Naive thymus-derived CD4-positive, alpha-beta T cell (primary cell): ENCODE results near the gene GABRG3. TPM values are rescaled to one million over a fixed set of nuclear protein-coding genes. Genes with fewer than 3 reads are reported as not detected.

Experiments used
- ATAC-seq: fragments of 150-1000 bp; cut with Tn5 transposase; 2 replicates; pipeline ENCODE4 v1.10.0; 2021; ENCODE audit warnings: mild to moderate bottlenecking, moderate library complexity
- CTCF ChIA-PET: fragments of 350-600 bp; sonication (Branson Sonifier 250); formaldehyde crosslinking; loops from one replicate; lab custom pipeline; 2021; ENCODE audit warnings: antibody characterized with exemption; lab: Charles Lee
- POLR2A ChIA-PET: fragments of 350-600 bp; sonication (Branson Sonifier 250); formaldehyde crosslinking; loops from one replicate; lab custom pipeline; 2021; ENCODE audit warnings: antibody characterized with exemption, inconsistent platforms; lab: Charles Lee
- DNase-seq, 9 donors: peaks; one replicate each; pipeline versions ENCODE4 v3.0.0 to v3.0.0-alpha.2; 2020 to 2022; ENCODE audit warnings: mixed read lengths in 1 of 9
- H3K27ac ChIP-seq: one replicate; pipeline ENCODE4 v1.7.0; 2013; ENCODE audit warnings: mild to moderate bottlenecking, low read depth, low read length, moderate library complexity
- H3K27me3 ChIP-seq, 2 donors: one replicate each; pipeline ENCODE4 v1.7.0; 2013; ENCODE audit warnings: low read length in 2 of 2, mild to moderate bottlenecking in 2 of 2, moderate library complexity in 2 of 2; ENCODE audit not compliant: control insufficient read depth in 2 of 2, insufficient read depth in 2 of 2
- H3K36me3 ChIP-seq, 3 experiments: 1 replicate in 2 of 3; 2 replicates in 1 of 3; pipeline ENCODE4 v1.7.0; 2013; ENCODE audit warnings: low read length in 3 of 3, mild to moderate bottlenecking in 3 of 3, moderate library complexity in 1 of 3; ENCODE audit not compliant: insufficient read depth in 3 of 3, control insufficient read depth in 2 of 3
- H3K4me1 ChIP-seq, 2 donors: one replicate each; pipeline ENCODE4 v1.7.0; 2013; ENCODE audit warnings: low read length in 2 of 2, mild to moderate bottlenecking in 2 of 2, moderate library complexity in 1 of 2; ENCODE audit not compliant: control insufficient read depth in 2 of 2, insufficient read depth in 2 of 2
- H3K4me3 ChIP-seq: 2 replicates; pipeline ENCODE4 v1.7.0; 2013; ENCODE audit warnings: mild to moderate bottlenecking, low read length
- H3K9me3 ChIP-seq, 3 experiments: 1 replicate in 2 of 3; 2 replicates in 1 of 3; pipeline ENCODE4 v1.7.0; 2013; ENCODE audit warnings: low read length in 3 of 3; ENCODE audit not compliant: control insufficient read depth in 2 of 3
- H3K27ac Mint-ChIP-seq, 9 donors: one replicate each; pipeline ENCODE4 v1.8.0; 2020 to 2022; ENCODE audit warnings: mixed read lengths in 9 of 9, mild to moderate bottlenecking in 8 of 9, moderate library complexity in 5 of 9, inconsistent platforms in 2 of 9
- H3K27me3 Mint-ChIP-seq, 5 donors: one replicate each; pipeline ENCODE4 v1.8.0; 2021 to 2022; ENCODE audit warnings: mixed read lengths in 5 of 5, mild to moderate bottlenecking in 1 of 5
- H3K36me3 Mint-ChIP-seq, 5 donors: one replicate each; pipeline ENCODE4 v1.8.0; 2020 to 2022; ENCODE audit warnings: mixed read lengths in 5 of 5, mild to moderate bottlenecking in 3 of 5, inconsistent platforms in 1 of 5
- H3K4me1 Mint-ChIP-seq, 7 donors: one replicate each; pipeline ENCODE4 v1.8.0; 2020 to 2022; ENCODE audit warnings: mixed read lengths in 7 of 7, mild to moderate bottlenecking in 3 of 7, inconsistent platforms in 1 of 7
- H3K4me3 Mint-ChIP-seq, 10 donors: one replicate each; pipeline ENCODE4 v1.8.0; 2020 to 2022; ENCODE audit warnings: mild to moderate bottlenecking in 10 of 10, mixed read lengths in 10 of 10, moderate library complexity in 6 of 10, inconsistent platforms in 2 of 10
- H3K9me3 Mint-ChIP-seq, 11 donors: one replicate each; pipeline ENCODE4 v1.8.0; 2020 to 2022; ENCODE audit warnings: mixed read lengths in 11 of 11, mild to moderate bottlenecking in 4 of 11, inconsistent platforms in 1 of 11, moderate library complexity in 1 of 11
- intact Hi-C, 2 donors: fragments of 100-400 bp; cut with micrococcal nuclease; formaldehyde crosslinking; loops; one replicate each; pipeline ENCODE4 v1.15.1; 2023
- polyA plus RNA-seq, 2 donors: library from polyadenylated mRNA; unstranded; fragments of 300-500 nt; fragmentation: Illumina TruSeq; gene quantifications; one replicate each; pipeline ENCODE4 v1.2.3, GENCODE V29; 2021
- total RNA-seq, 6 experiments: library from RNA in 5 of 6; stranded (reverse) in 5 of 6; gene quantifications; 1 replicate in 5 of 6; 2 replicates in 1 of 6; pipeline ENCODE4 v1.2.3 and lab custom pipeline; 2021 to 2026

Gene GABRG3
- total and polyA plus RNA-seq, 7 experiments from 2014 or later = not detected

DNA sequence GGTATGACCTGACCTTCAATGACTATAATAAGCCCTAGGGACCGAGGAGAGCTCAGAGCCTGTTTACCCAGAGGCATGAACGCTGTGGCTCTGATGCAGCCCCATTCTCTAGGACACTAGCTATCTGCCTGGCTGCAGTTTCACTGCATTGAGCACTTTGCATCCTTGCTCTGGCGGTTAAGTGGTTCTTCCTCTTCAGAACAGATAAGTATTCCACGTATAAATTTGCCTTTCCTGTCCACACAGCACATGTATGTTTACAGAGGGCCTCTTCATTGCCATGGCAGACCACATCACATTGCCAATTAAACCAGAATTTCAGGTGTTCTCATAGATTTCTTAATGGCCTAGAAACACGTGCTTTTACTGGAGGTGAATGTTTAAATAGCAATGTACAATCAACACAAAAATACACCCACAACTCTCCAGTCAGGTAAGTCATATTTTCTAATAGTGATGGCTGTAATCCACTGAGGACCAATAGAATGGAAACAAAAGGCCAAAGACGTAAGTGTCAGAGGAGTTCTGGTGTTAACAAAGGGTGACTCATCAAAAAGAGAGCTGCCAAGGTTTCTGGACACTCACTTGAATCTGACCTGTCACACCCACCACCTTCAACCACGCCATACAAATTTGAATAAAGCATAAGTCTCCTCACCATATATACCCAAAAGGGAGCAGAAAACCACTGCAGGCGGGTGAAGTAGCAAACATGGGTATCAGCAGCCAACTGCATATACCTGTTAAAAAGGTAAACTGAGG is 574.7 kb downstream of the GABRG3 start:
- ChIA-PET CTCF (no interaction called here), POLR2A (no interaction called here)
- DNase-seq (no peak), ATAC-seq (no peak)
- H3K27me3 Mint-ChIP-seq = no peaks in the 10 kb centered on the region
- peaks cover 0 to 15% (median 7%) of the 10 kb centered on the region in 11 donors for H3K9me3 Mint-ChIP-seq
- no peaks in the 10 kb centered on the region for H3K9me3 ChIP-seq
- peaks cover 0 to 3% (median 0%) of the 10 kb centered on the region in 7 donors for H3K4me1 Mint-ChIP-seq
- no peak overlapping the region for H3K27ac Mint-ChIP-seq
- no peaks in the 10 kb centered on the region for H3K4me1 ChIP-seq
- H3K36me3 Mint-ChIP-seq = peaks cover 0 to 3% (median 0%) of the 10 kb centered on the region in 5 donors
- no peak overlapping the region for H3K4me3 Mint-ChIP-seq
- no peak overlapping the region for H3K27ac ChIP-seq
- no peak overlapping the region for H3K4me3 ChIP-seq
- intact Hi-C loops = no loop called here
- no peaks in the 10 kb centered on the region for H3K36me3 ChIP-seq
- no peaks in the 10 kb centered on the region for H3K27me3 ChIP-seq

DNA sequence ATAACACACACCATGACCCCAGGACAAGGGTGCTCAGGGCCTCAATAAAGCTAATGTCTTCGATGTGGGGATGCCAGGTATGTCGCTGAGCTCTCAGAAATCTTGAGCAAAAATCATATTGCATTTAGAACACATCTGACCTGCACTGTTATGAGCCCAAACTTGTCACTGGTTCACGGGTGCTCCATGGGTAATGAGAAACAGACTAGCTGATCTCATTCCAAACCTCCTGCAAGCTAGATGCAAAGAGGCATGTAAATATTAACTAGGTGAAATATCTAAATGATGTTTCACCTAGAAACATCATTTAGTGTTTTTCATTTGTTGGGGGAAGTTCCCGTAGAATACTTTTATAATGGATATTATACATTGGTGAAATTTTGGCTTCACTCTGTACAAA is 578.8 kb downstream of the GABRG3 start:
- H3K36me3 Mint-ChIP-seq = no peaks in the 10 kb centered on the region
- H3K9me3 Mint-ChIP-seq = peaks cover 1 to 22% (median 5%) of the 10 kb centered on the region in 11 donors
- Histone ChIP-seq H3K4me3 (no peak overlapping the region), H3K27me3 (no peaks in the 10 kb centered on the region), H3K4me1 (no peaks in the 10 kb centered on the region), H3K9me3 (no peaks in the 10 kb centered on the region), H3K27ac (no peak overlapping the region), H3K36me3 (no peaks in the 10 kb centered on the region)
- ChIA-PET CTCF (no interaction called here), POLR2A (no interaction called here)
- no peak overlapping the region for H3K4me3 Mint-ChIP-seq
- DNase-seq (no peak), ATAC-seq (no peak)
- intact Hi-C loops = no loop called here
- H3K27me3 Mint-ChIP-seq = no peaks in the 10 kb centered on the region
- H3K27ac Mint-ChIP-seq = no peak overlapping the region
- no peaks in the 10 kb centered on the region for H3K4me1 Mint-ChIP-seq

DNA sequence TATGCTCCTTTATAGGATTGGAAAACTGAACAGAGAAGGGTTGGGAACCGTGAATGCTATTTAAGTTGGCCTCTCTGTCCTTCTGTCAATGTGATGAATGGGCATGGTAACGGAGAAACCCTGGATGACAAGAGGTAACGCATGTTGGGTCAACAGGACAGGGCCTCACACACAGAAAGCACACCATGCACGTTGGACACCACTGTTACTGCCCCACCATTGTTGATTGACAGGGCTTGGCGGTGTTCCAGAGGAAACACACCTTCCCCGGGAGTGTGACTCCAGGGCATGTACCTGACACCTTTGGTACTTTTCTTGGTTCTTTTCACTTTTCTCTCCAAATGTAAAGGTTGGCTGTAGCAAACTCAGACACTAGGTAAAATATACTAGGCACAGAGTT is 579.7 kb downstream of the GABRG3 start:
- H3K27ac Mint-ChIP-seq = no peak overlapping the region
- Histone ChIP-seq H3K36me3 (no peaks in the 10 kb centered on the region), H3K9me3 (peaks cover 0 to 5% (median 0%) of the 10 kb centered on the region in 3 experiments), H3K27ac (no peak overlapping the region), H3K4me3 (no peak overlapping the region), H3K27me3 (no peaks in the 10 kb centered on the region), H3K4me1 (no peaks in the 10 kb centered on the region)
- no peak overlapping the region for H3K4me3 Mint-ChIP-seq
- CTCF ChIA-PET = no interaction called here
- no peak for DNase-seq
- intact Hi-C loops = no loop called here
- POLR2A ChIA-PET = no interaction called here
- no peaks in the 10 kb centered on the region for H3K27me3 Mint-ChIP-seq
- H3K9me3 Mint-ChIP-seq = peaks cover 1 to 23% (median 8%) of the 10 kb centered on the region in 11 donors
- H3K4me1 Mint-ChIP-seq = no peaks in the 10 kb centered on the region
- ATAC-seq = no peak
- H3K36me3 Mint-ChIP-seq = no peaks in the 10 kb centered on the region

DNA sequence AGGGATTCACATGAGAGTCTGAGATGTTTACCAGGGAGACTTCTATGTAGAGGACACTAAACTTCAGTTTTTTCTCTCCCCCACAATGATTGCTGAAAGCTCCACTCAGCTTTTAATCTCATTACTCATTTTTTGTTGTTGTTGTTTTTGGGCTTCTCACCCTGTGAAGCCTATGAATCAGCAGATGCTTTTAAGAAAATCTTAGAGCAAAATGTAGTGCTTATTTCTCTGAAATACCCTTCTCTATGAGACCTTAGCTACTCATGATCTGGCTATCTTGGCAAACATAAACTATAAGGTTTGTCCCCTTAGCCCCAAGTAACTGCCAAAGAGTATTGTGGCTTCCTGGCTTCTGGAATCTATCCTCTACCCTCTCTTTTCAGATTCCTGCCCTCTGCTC is 590.8 kb downstream of the GABRG3 start:
- Mint-ChIP-seq H3K9me3 (peaks cover 3 to 45% (median 12%) of the 10 kb centered on the region in 11 donors), H3K36me3 (peaks cover 0 to 3% (median 0%) of the 10 kb centered on the region in 5 donors), H3K27ac (no peak overlapping the region), H3K4me1 (no peaks in the 10 kb centered on the region), H3K27me3 (no peaks in the 10 kb centered on the region), H3K4me3 (no peak overlapping the region)
- CTCF ChIA-PET = no interaction called here
- H3K4me1 ChIP-seq = no peaks in the 10 kb centered on the region
- no peak overlapping the region for H3K4me3 ChIP-seq
- DNase-seq = no peak
- no peak overlapping the region for H3K27ac ChIP-seq
- H3K27me3 ChIP-seq = no peaks in the 10 kb centered on the region
- no peaks in the 10 kb centered on the region for H3K36me3 ChIP-seq
- peaks cover 0 to 4% (median 0%) of the 10 kb centered on the region in 3 experiments for H3K9me3 ChIP-seq
- POLR2A ChIA-PET = no interaction called here
- ATAC-seq = no peak
- intact Hi-C loops = no loop called here

DNA sequence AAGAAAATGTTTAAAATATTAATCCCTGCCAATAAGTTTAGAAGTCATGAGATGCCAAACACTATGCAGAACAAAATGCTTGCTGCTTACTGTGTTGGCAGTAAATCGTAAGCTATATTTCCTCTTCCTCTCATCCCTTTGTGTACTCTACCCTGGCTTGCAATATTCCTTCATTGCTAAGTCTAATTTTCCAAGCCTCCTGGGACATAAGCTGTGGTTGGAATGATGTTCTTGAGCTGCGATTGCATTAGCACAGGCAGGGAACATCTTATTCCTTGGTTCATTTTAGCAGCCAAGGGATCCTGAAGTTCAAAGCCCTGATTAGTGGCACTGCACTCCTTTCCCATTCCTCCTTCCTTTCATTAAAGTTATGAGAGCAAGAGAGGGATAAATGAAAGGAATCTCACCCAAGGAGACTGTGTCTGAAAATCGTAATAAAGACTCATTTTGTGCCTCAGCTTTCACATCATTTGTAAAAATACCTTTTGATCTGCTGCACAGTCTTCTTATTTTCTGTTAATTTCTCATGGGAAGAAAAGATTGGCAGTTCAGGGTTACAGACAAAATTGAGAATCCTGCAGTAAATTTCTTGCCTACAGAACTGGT is 592.9 kb downstream of the GABRG3 start:
- ATAC-seq (no peak), DNase-seq (no peak)
- no peaks in the 10 kb centered on the region for H3K4me1 Mint-ChIP-seq
- H3K36me3 Mint-ChIP-seq = peaks cover 0 to 3% (median 0%) of the 10 kb centered on the region in 5 donors
- Histone ChIP-seq H3K27me3 (no peaks in the 10 kb centered on the region), H3K27ac (no peak overlapping the region), H3K4me3 (no peak overlapping the region), H3K4me1 (no peaks in the 10 kb centered on the region), H3K9me3 (peaks cover 0 to 4% (median 0%) of the 10 kb centered on the region in 3 experiments), H3K36me3 (no peaks in the 10 kb centered on the region)
- no peak overlapping the region for H3K4me3 Mint-ChIP-seq
- CTCF ChIA-PET = interaction anchor here (0.8 kb wide), 1 partner anchor 20 kb away, joined by 3 read pairs; no protein-coding TSS in a partner anchor
- intact Hi-C loops = no loop called here
- POLR2A ChIA-PET = no interaction called here
- H3K27ac Mint-ChIP-seq = no peak overlapping the region
- H3K9me3 Mint-ChIP-seq = peaks cover 3 to 45% (median 16%) of the 10 kb centered on the region in 11 donors
- no peaks in the 10 kb centered on the region for H3K27me3 Mint-ChIP-seq

DNA sequence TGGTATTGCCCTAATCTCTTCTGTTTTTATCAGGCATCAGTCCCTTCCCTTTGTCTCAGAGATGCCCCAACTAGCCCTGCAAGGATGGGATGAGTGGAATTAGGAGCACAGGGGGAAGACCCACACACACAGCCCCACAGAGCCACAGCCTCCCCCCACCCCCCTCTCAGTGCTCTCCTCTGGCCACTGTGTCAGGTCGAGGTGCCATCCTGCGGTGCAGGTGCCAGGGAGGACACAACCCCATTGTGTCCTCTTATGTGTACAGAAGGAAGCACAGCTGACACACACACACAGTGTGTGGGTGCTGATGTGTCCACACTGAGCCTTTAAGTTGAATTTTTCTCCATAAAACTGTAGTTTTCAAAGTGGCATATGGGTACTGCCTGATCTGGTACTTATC is 593.7 kb downstream of the GABRG3 start:
- intact Hi-C loops = no loop called here
- Mint-ChIP-seq H3K4me3 (no peak overlapping the region), H3K36me3 (peaks cover 0 to 3% (median 0%) of the 10 kb centered on the region in 5 donors), H3K27me3 (no peaks in the 10 kb centered on the region), H3K9me3 (peaks cover 3 to 40% (median 17%) of the 10 kb centered on the region in 11 donors), H3K27ac (no peak overlapping the region), H3K4me1 (no peaks in the 10 kb centered on the region)
- peaks cover 0 to 4% (median 0%) of the 10 kb centered on the region in 3 experiments for H3K9me3 ChIP-seq
- ATAC-seq = no peak
- no peaks in the 10 kb centered on the region for H3K4me1 ChIP-seq
- CTCF ChIA-PET = interaction anchor here (0.8 kb wide), 1 partner anchor 21 kb away, joined by 3 read pairs; no protein-coding TSS in a partner anchor
- POLR2A ChIA-PET = no interaction called here
- no peak overlapping the region for H3K27ac ChIP-seq
- H3K36me3 ChIP-seq = no peaks in the 10 kb centered on the region
- no peaks in the 10 kb centered on the region for H3K27me3 ChIP-seq
- H3K4me3 ChIP-seq = no peak overlapping the region
- DNase-seq = no peak
